Glutamatergic neuron (in vitro differentiated cells): ENCODE measurements around the gene NAV2. TPM values are rescaled to one million over a fixed set of nuclear protein-coding genes. Genes with fewer than 3 reads are reported as not detected.

Experiments
- DNase-seq: peaks from one replicate; pipeline ENCODE4 v3.0.0; 2022
- H3K27ac Mint-ChIP-seq: one replicate; pipeline ENCODE4 v1.8.0; 2020; ENCODE audit warnings: mild to moderate bottlenecking, mixed read lengths, inconsistent platforms; ENCODE audit not compliant: unreplicated experiment
- H3K27me3 Mint-ChIP-seq: one replicate; pipeline ENCODE4 v1.8.0; 2020; ENCODE audit warnings: mild to moderate bottlenecking, moderate library complexity, mixed read lengths, inconsistent platforms; ENCODE audit not compliant: unreplicated experiment
- H3K36me3 Mint-ChIP-seq: one replicate; pipeline ENCODE4 v1.8.0; 2020; ENCODE audit warnings: mild to moderate bottlenecking, mixed read lengths, inconsistent platforms; ENCODE audit not compliant: unreplicated experiment
- H3K4me1 Mint-ChIP-seq: one replicate; pipeline ENCODE4 v1.8.0; 2020; ENCODE audit warnings: mild to moderate bottlenecking, low read depth, mixed read lengths, inconsistent platforms; ENCODE audit not compliant: unreplicated experiment
- H3K4me3 Mint-ChIP-seq: one replicate; pipeline ENCODE4 v1.8.0; 2020; ENCODE audit warnings: mild to moderate bottlenecking, mixed read lengths, inconsistent platforms; ENCODE audit not compliant: unreplicated experiment
- H3K9me3 Mint-ChIP-seq: one replicate; pipeline ENCODE4 v1.8.0; 2020; ENCODE audit warnings: mild to moderate bottlenecking, moderate library complexity, mixed read lengths, inconsistent platforms; ENCODE audit not compliant: unreplicated experiment
- CTCF ChIP-seq: fragments of 200-600 bp; sonication (generic); IDR thresholded peaks from one replicate; pipeline ENCODE4 v1.5.0; 2021; ENCODE audit not compliant: partially characterized antibody, unreplicated experiment
- total RNA-seq: library from RNA; stranded (reverse); fragmentation: NEBNext Ultra II Directional; extraction: Animal tissue kit (Norgen Biotek cat#: 25700); gene quantifications from one replicate; pipeline ENCODE4 v1.2.1, GENCODE V29; 2021; ENCODE audit not compliant: unreplicated experiment

Gene NAV2
- total RNA-seq, 1 donor from 2014 or later: 117 TPM

- peak overlapping the region; percentile 20 for H3K27ac Mint-ChIP-seq
- DNase-seq: no peak
- H3K4me3 Mint-ChIP-seq: no peak overlapping the region
- peaks cover 1% of the 10 kb centered on the region for H3K27me3 Mint-ChIP-seq
- no peak for TF ChIP-seq CTCF
- H3K4me1 Mint-ChIP-seq: peaks cover 1% of the 10 kb centered on the region
- no peaks in the 10 kb centered on the region for H3K36me3 Mint-ChIP-seq
- peaks cover 7% of the 10 kb centered on the region for H3K9me3 Mint-ChIP-seq
These were observed 25.2 kb upstream of the NAV2 start for GRCh38 chr11:19687392-19687791.

- DNase-seq: no peak
- H3K4me3 Mint-ChIP-seq: no peak overlapping the region
These were observed 23.2 kb upstream of the NAV2 start for GRCh38 chr11:19689281-19690000.

GRCh38 chr11:19690885-19691284 lies 21.8 kb upstream of the NAV2 start:
- DNase-seq: no peak
- no peak for TF ChIP-seq CTCF
- no peak overlapping the region for H3K27ac Mint-ChIP-seq

More at GRCh38 chr11:19689281-19690000, 23.2 kb upstream of the NAV2 start:
- peaks cover 12% of the 10 kb centered on the region for H3K4me1 Mint-ChIP-seq
- H3K27ac Mint-ChIP-seq: no peak overlapping the region
- TF ChIP-seq CTCF: no peak
- peaks cover 3% of the 10 kb centered on the region for H3K27me3 Mint-ChIP-seq
- H3K36me3 Mint-ChIP-seq: no peaks in the 10 kb centered on the region
- H3K9me3 Mint-ChIP-seq: peaks cover 7% of the 10 kb centered on the region

GRCh38 chr11:19691815-19692500 lies 20.7 kb upstream of the NAV2 start:
- peaks cover 7% of the 10 kb centered on the region for H3K9me3 Mint-ChIP-seq
- peaks cover 3% of the 10 kb centered on the region for H3K27me3 Mint-ChIP-seq
- H3K36me3 Mint-ChIP-seq: peaks cover 3% of the 10 kb centered on the region
- H3K4me3 Mint-ChIP-seq: no peak overlapping the region
- H3K4me1 Mint-ChIP-seq: peaks cover 12% of the 10 kb centered on the region
- TF ChIP-seq CTCF: no peak
- no peak overlapping the region for H3K27ac Mint-ChIP-seq
- DNase-seq: no peak

More at GRCh38 chr11:19690885-19691284, 21.8 kb upstream of the NAV2 start:
- peaks cover 12% of the 10 kb centered on the region for H3K4me1 Mint-ChIP-seq
- no peaks in the 10 kb centered on the region for H3K36me3 Mint-ChIP-seq
- H3K4me3 Mint-ChIP-seq: no peak overlapping the region
- H3K27me3 Mint-ChIP-seq: peaks cover 3% of the 10 kb centered on the region
- H3K9me3 Mint-ChIP-seq: peaks cover 7% of the 10 kb centered on the region

GRCh38 chr11:19693146-19693545 lies 19.5 kb upstream of the NAV2 start:
- no peak for TF ChIP-seq CTCF

More at GRCh38 chr11:19693146-19693545, 19.5 kb upstream of the NAV2 start:
- H3K4me1 Mint-ChIP-seq: peaks cover 17% of the 10 kb centered on the region
- H3K9me3 Mint-ChIP-seq: peaks cover 3% of the 10 kb centered on the region
- H3K27ac Mint-ChIP-seq: no peak overlapping the region
- H3K36me3 Mint-ChIP-seq: peaks cover 5% of the 10 kb centered on the region
- H3K27me3 Mint-ChIP-seq: peaks cover 1% of the 10 kb centered on the region
- H3K4me3 Mint-ChIP-seq: no peak overlapping the region
- DNase-seq: no peak
